Parathyroid adenoma (tissue), 2 donors: Measurements from ENCODE around the gene URI1.

Experiments used
- H2AFZ ChIP-seq: fragments of 300-600 bp; sonication (generic); one replicate; pipeline ENCODE4 v1.7.0; 2017; ENCODE audit warnings: antibody characterized with exemption, mild to moderate bottlenecking
- H3K27ac ChIP-seq: fragments of 300-600 bp; sonication (generic); one replicate; pipeline ENCODE4 v1.7.0; 2017
- H3K27me3 ChIP-seq: fragments of 300-600 bp; sonication (generic); one replicate; pipeline ENCODE4 v1.7.0; 2017; ENCODE audit warnings: low read length; ENCODE audit not compliant: control insufficient read depth, insufficient read depth
- H3K36me3 ChIP-seq: fragments of 300-600 bp; sonication (generic); one replicate; pipeline ENCODE4 v1.7.0; 2017; ENCODE audit warnings: low read length; ENCODE audit not compliant: control insufficient read depth, insufficient read depth
- H3K4me1 ChIP-seq: fragments of 300-600 bp; sonication (generic); one replicate; pipeline ENCODE4 v1.7.0; 2017; ENCODE audit warnings: control low read depth
- H3K4me2 ChIP-seq: fragments of 300-600 bp; sonication (generic); one replicate; pipeline ENCODE4 v1.7.0; 2017; ENCODE audit warnings: low read length
- H3K4me3 ChIP-seq: fragments of 300-600 bp; sonication (generic); one replicate; pipeline ENCODE4 v1.7.0; 2017; ENCODE audit warnings: low read depth, low read length
- H3K79me2 ChIP-seq: fragments of 300-600 bp; sonication (generic); one replicate; pipeline ENCODE4 v1.7.0; 2017; ENCODE audit warnings: control low read depth
- H3K9ac ChIP-seq: fragments of 300-600 bp; sonication (generic); one replicate; pipeline ENCODE4 v1.7.0; 2017; ENCODE audit warnings: mild to moderate bottlenecking
- H3K9me3 ChIP-seq: fragments of 300-600 bp; sonication (generic); one replicate; pipeline ENCODE4 v1.7.0; 2017; ENCODE audit warnings: low read length; ENCODE audit not compliant: control insufficient read depth
- CTCF ChIP-seq: fragments of 300-600 bp; sonication (generic); IDR thresholded peaks from one replicate; pipeline ENCODE4 v1.7.0; 2017; ENCODE audit warnings: antibody characterized with exemption, mild to moderate bottlenecking
- donor health status: primary hyperparathyroidism.

The URI1 gene

GRCh38 chr19:29988351-29988750 lies 46.3 kb downstream of the URI1 start:
- Histone ChIP-seq H3K4me2 (no peak overlapping the region), H3K4me3 (no peak overlapping the region), H3K9ac (no peak overlapping the region), H3K27ac (no peak overlapping the region), H2AFZ (no peak overlapping the region), H3K27me3 (no peaks in the 10 kb centered on the region), H3K9me3 (no peaks in the 10 kb centered on the region), H3K79me2 (peaks cover 21% of the 10 kb centered on the region), H3K36me3 (no peaks in the 10 kb centered on the region), H3K4me1 (peaks cover 8% of the 10 kb centered on the region)
- no peak for TF ChIP-seq CTCF

GRCh38 chr19:29992233-29992867 lies 50.3 kb downstream of the URI1 start:
- no peak overlapping the region for H3K4me3 ChIP-seq
- no peak overlapping the region for H3K9ac ChIP-seq
- no peaks in the 10 kb centered on the region for H3K4me1 ChIP-seq
- H3K4me2 ChIP-seq = no peak overlapping the region
- no peaks in the 10 kb centered on the region for H3K27me3 ChIP-seq
- no peak for TF ChIP-seq CTCF
- H3K79me2 ChIP-seq = peaks cover 28% of the 10 kb centered on the region
- H3K36me3 ChIP-seq = no peaks in the 10 kb centered on the region
- no peaks in the 10 kb centered on the region for H3K9me3 ChIP-seq
- H3K27ac ChIP-seq = no peak overlapping the region
- H2AFZ ChIP-seq = no peak overlapping the region

- Histone ChIP-seq H3K4me1 (peaks cover 6% of the 10 kb centered on the region), H3K36me3 (no peaks in the 10 kb centered on the region), H3K27ac (no peak overlapping the region), H3K9me3 (no peaks in the 10 kb centered on the region), H3K27me3 (no peaks in the 10 kb centered on the region), H3K4me3 (no peak overlapping the region), H3K4me2 (no peak overlapping the region), H3K79me2 (peaks cover 16% of the 10 kb centered on the region), H3K9ac (no peak overlapping the region), H2AFZ (no peak overlapping the region)
- no peak for TF ChIP-seq CTCF
These were observed 57.5 kb downstream of the URI1 start for GRCh38 chr19:29999490-29999889.

- no peak overlapping the region for H3K27ac ChIP-seq
- peaks cover 6% of the 10 kb centered on the region for H3K4me1 ChIP-seq
- no peak overlapping the region for H3K4me3 ChIP-seq
- H3K9ac ChIP-seq = no peak overlapping the region
- H3K27me3 ChIP-seq = no peaks in the 10 kb centered on the region
- no peak for TF ChIP-seq CTCF
- no peaks in the 10 kb centered on the region for H3K9me3 ChIP-seq
- no peak overlapping the region for H2AFZ ChIP-seq
- no peak overlapping the region for H3K4me2 ChIP-seq
- peaks cover 18% of the 10 kb centered on the region for H3K79me2 ChIP-seq
- no peaks in the 10 kb centered on the region for H3K36me3 ChIP-seq
These were observed 58.8 kb downstream of the URI1 start for GRCh38 chr19:30000862-30001261.

- no peak overlapping the region for H3K9ac ChIP-seq
- H3K4me2 ChIP-seq = no peak overlapping the region
- no peak for TF ChIP-seq CTCF
- H3K79me2 ChIP-seq = peaks cover 14% of the 10 kb centered on the region
- no peaks in the 10 kb centered on the region for H3K27me3 ChIP-seq
- H3K4me3 ChIP-seq = no peak overlapping the region
- H3K9me3 ChIP-seq = no peaks in the 10 kb centered on the region
- no peak overlapping the region for H3K27ac ChIP-seq
- H3K36me3 ChIP-seq = no peaks in the 10 kb centered on the region
- H2AFZ ChIP-seq = no peak overlapping the region
- H3K4me1 ChIP-seq = peaks cover 6% of the 10 kb centered on the region
These were observed 59.3 kb downstream of the URI1 start for GRCh38 chr19:30001301-30001700.
